Thyroid gland (tissue), 4 donors: Measurements from ENCODE around the gene CR2.

ENCODE experiments used
- CTCF ChIP-seq, 6 experiments: fragments of 200-600 bp in 3 of 6; fragments of 450-650 bp in 3 of 6; sonication (generic) in 3 of 6; IDR thresholded peaks; one replicate each; pipeline ENCODE4 v1.5.1; 2016 to 2019; ENCODE audit warnings: antibody characterized with exemption in 6 of 6, mild to moderate bottlenecking in 2 of 6, inconsistent platforms in 1 of 6, moderate library complexity in 1 of 6
- POLR2A ChIP-seq, 2 donors: fragments of 450-650 bp; IDR thresholded peaks; one replicate each; pipeline ENCODE4 v1.6.1; 2017; ENCODE audit warnings: antibody characterized with exemption in 2 of 2, mild to moderate bottlenecking in 2 of 2, moderate library complexity in 1 of 2

- no peak for TF ChIP-seq CTCF (IDR thresholded peaks at IDR 0.05)
- no peak for TF ChIP-seq POLR2A (IDR thresholded peaks at IDR 0.05)
These were observed 42.0 kb downstream of the CR2 start, which contains the start of gene CR1 for GRCh38 chr1:207495801-207496792.
